Measurements from ENCODE around the gene CLIC2.

DNA sequence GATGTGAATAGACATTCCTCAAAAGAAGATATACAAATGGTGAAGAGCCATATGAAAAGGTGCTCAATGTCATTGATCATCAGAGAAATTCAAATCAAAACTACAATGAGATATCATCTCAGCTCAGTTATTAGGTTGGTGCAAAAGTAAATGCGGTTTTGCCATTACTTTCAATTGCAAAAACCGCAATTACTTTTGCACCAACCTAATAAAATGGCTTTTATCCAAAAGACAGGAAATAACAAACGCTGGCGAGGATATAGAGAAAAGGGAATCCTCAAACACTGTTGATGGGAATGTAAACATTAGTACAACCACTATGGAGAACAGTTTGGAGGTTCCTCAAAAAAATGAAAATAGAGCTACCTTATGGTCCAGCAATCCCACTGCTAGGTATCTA is 5.1 kb downstream of the CLIC2 start:
- TF ChIP-seq POLR2A (IDR thresholded peaks at IDR 0.05), result no peak
- TF ChIP-seq, protein P1, sequence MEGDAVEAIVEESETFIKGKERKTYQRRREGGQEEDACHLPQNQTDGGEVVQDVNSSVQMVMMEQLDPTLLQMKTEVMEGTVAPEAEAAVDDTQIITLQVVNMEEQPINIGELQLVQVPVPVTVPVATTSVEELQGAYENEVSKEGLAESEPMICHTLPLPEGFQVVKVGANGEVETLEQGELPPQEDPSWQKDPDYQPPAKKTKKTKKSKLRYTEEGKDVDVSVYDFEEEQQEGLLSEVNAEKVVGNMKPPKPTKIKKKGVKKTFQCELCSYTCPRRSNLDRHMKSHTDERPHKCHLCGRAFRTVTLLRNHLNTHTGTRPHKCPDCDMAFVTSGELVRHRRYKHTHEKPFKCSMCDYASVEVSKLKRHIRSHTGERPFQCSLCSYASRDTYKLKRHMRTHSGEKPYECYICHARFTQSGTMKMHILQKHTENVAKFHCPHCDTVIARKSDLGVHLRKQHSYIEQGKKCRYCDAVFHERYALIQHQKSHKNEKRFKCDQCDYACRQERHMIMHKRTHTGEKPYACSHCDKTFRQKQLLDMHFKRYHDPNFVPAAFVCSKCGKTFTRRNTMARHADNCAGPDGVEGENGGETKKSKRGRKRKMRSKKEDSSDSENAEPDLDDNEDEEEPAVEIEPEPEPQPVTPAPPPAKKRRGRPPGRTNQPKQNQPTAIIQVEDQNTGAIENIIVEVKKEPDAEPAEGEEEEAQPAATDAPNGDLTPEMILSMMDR (IDR thresholded peaks at IDR 0.05), result no peak
